ENCODE measurements around the gene OR52N2.

OR52N2 gene

DNA sequence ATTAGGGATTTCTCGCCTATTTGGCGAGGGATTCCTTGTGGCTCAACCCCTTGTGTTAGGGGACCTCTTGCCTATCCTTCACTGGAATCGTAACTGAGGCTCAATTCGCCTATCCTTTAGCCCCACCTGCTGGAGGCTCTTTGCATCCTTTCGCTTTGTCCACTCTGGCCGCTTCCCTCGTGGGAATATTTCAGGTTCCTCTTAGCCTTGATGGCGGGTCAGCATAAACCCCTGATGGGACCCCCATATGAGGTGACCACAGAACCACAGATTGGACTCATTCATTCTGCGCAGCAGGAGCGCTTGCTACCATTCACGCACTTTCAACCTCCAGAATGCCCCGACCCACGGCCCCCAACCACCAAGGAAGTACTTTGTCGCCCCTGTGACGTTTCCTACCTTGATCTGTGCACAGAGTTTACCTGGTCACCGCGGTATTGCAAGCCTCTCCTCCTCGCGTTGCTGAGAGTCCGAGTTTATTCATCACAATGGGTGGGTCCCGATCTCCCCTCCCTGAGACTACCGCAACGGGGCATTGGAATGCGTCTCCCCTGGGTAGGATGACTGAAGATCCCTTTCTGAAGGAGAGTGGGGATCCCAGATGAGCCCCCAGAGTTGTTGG lies at the start of gene OR52N2:
Gene OR52N2 (plus strand): TSS at position 425 of the 622 bp plus-strand sequence. CDS start 11,412 bp downstream, outside the sequence.
- no peaks in the 10 kb centered on the region for H3K9me3 ChIP-seq (ENCODE audit: severe bottlenecking)
- H3K27ac ChIP-seq = no peak within 1 kb of the TSS
- peaks cover 75% of the 10 kb centered on the region for H3K27me3 ChIP-seq (ENCODE audit: insufficient read depth, low read depth, severe bottlenecking)
- TF ChIP-seq, protein P1, sequence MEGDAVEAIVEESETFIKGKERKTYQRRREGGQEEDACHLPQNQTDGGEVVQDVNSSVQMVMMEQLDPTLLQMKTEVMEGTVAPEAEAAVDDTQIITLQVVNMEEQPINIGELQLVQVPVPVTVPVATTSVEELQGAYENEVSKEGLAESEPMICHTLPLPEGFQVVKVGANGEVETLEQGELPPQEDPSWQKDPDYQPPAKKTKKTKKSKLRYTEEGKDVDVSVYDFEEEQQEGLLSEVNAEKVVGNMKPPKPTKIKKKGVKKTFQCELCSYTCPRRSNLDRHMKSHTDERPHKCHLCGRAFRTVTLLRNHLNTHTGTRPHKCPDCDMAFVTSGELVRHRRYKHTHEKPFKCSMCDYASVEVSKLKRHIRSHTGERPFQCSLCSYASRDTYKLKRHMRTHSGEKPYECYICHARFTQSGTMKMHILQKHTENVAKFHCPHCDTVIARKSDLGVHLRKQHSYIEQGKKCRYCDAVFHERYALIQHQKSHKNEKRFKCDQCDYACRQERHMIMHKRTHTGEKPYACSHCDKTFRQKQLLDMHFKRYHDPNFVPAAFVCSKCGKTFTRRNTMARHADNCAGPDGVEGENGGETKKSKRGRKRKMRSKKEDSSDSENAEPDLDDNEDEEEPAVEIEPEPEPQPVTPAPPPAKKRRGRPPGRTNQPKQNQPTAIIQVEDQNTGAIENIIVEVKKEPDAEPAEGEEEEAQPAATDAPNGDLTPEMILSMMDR (IDR thresholded peaks at IDR 0.05; ENCODE audit: low read depth, low read length) = peak; percentile 82
- H3K36me3 ChIP-seq = no peaks in the 10 kb centered on the region
- no peak within 1 kb of the TSS for H3K4me3 ChIP-seq (ENCODE audit: low read depth, low read length)
- peak; percentile 59 for DNase-seq

DNA sequence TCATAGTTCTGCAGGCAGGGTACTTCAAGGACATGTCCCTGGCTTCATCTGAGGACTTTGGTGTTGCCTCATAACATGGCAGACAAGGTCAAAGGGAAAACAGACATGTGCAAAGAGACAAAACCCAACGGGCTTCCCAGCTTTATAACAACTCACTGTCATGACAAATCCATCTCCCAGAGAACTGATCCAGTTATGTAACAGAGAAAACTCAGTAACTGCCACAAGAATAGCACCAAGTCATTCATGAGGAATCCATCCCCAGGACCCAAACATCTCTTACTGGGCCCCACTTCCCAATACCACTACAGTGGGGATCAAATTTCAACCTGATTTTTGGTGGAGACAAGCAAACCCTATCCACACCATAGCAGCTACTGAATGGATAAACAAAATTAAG lies 41.7 kb upstream of the OR52N2 start:
- peaks cover 40% of the 10 kb centered on the region for H3K27me3 ChIP-seq (ENCODE audit: insufficient read depth, low read depth, severe bottlenecking)
- H3K36me3 ChIP-seq = no peaks in the 10 kb centered on the region
- no peak overlapping the region for H3K27ac ChIP-seq
- TF ChIP-seq, protein P1 (IDR thresholded peaks at IDR 0.05; ENCODE audit: low read depth, low read length) = no peak
- DNase-seq = no peak
- H3K9me3 ChIP-seq (ENCODE audit: severe bottlenecking) = no peaks in the 10 kb centered on the region
- no peak overlapping the region for H3K4me3 ChIP-seq (ENCODE audit: low read depth, low read length)

DNA sequence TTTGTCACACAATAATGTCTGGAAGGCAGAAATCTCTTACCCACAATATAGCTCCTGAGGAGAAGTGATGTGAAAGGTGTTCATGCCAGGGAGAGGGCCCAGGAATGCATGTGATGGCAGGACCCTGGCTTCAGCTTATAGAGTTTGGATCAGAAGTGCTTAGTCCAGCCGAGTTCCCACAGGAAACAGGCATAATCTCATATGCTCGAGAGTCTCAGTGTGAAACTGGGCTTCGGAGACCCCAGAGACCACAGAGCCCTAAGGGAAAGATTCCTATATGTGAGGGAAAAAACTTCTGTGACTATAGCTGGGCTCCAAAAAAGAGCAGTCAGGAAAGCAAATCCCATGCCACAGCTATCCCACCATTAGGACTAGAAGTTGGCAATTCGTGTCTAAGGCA lies 25.5 kb upstream of the OR52N2 start, which contains the start of gene OR52N5:
Gene OR52N5 (minus strand): TSS at position 101 of the 400 bp plus-strand sequence. CDS start 4,721 bp downstream, outside the sequence.
- Histone ChIP-seq H3K9me3 (ENCODE audit: severe bottlenecking) (no peaks in the 10 kb centered on the region), H3K27ac (no peak within 1 kb of the TSS), H3K4me3 (ENCODE audit: low read depth, low read length) (no peak within 1 kb of the TSS), H3K36me3 (no peaks in the 10 kb centered on the region), H3K27me3 (ENCODE audit: insufficient read depth, low read depth, severe bottlenecking) (peaks cover 19% of the 10 kb centered on the region)
- DNase-seq = no peak
- TF ChIP-seq, protein P1 (IDR thresholded peaks at IDR 0.05; ENCODE audit: low read depth, low read length) = no peak

DNA sequence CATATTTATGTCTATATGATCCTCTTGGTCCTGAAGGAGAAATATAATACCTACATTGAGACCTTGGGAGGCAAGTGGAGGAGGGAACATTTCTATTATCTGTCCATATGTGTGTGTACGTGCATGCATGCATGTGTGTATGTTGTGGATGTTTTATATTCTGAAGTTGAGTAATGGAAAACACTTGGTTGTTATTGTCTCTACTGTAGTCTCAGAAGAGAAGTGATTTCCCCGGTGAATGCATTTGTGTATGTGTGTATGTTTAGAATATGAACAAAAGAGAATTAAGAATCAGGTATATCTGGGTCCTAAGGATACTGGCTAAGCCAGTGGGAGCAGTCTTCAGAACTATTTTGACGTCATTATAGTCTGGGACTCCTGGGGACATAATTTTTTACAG lies 17.6 kb upstream of the OR52N2 start, which contains the start of gene OR52N1:
Gene OR52N1 (minus strand): TSS at position 101 of the 400 bp plus-strand sequence. CDS start 2,449 bp downstream, outside the sequence.
- H3K36me3 ChIP-seq = no peaks in the 10 kb centered on the region
- no peak for DNase-seq
- H3K9me3 ChIP-seq (ENCODE audit: severe bottlenecking) = no peaks in the 10 kb centered on the region
- no peak within 1 kb of the TSS for H3K4me3 ChIP-seq (ENCODE audit: low read depth, low read length)
- H3K27ac ChIP-seq = no peak within 1 kb of the TSS
- H3K27me3 ChIP-seq (ENCODE audit: insufficient read depth, low read depth, severe bottlenecking) = peaks cover 8% of the 10 kb centered on the region
- TF ChIP-seq, protein P1 (IDR thresholded peaks at IDR 0.05; ENCODE audit: low read depth, low read length) = no peak

DNA sequence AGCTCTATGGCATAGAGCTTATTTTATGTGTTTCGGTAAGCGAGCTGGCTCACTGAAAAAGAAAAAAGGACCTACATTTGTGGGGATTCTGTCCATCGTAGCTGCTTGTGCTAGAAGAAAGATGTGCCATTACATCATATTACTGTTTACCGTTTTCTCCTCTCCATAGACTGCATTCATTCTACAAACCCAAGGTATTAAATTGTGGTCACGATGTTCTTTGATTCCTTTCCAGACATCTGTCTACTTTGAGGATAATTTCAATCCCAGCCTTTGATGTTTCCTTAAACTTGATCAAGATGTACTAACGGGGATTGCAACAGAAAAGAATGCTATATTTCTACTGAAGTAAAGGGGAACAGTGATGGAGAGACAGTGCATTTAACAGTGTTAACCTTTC lies 12.2 kb upstream of the OR52N2 start:
- Histone ChIP-seq H3K27ac (no peak overlapping the region), H3K27me3 (ENCODE audit: insufficient read depth, low read depth, severe bottlenecking) (peaks cover 28% of the 10 kb centered on the region), H3K9me3 (ENCODE audit: severe bottlenecking) (no peaks in the 10 kb centered on the region), H3K36me3 (no peaks in the 10 kb centered on the region), H3K4me3 (ENCODE audit: low read depth, low read length) (no peak overlapping the region)
- TF ChIP-seq, protein P1 (IDR thresholded peaks at IDR 0.05; ENCODE audit: low read depth, low read length) = no peak
- no peak for DNase-seq
